ENCODE data around the gene GFPT1.
A peak's percentile ranks its signal among the peaks of the same experiment; 100 is the strongest.

Gene GFPT1

GRCh38 chr2:69390471-69390870, 3.4 kb upstream of the GFPT1 start:
- no peak overlapping the region for H3K27ac Mint-ChIP-seq
- H3K4me1 Mint-ChIP-seq (ENCODE audit: low read depth) = peaks cover 21% of the 10 kb centered on the region
- H3K4me3 Mint-ChIP-seq = no peak overlapping the region
- peaks cover 12% of the 10 kb centered on the region for H3K36me3 Mint-ChIP-seq (ENCODE audit: low read depth)
- no peaks in the 10 kb centered on the region for H3K9me3 Mint-ChIP-seq
- no peaks in the 10 kb centered on the region for H3K27me3 Mint-ChIP-seq

GRCh38 chr2:69390001-69390400, 3.0 kb upstream of the GFPT1 start:
- Mint-ChIP-seq H3K4me3 (no peak overlapping the region), H3K9me3 (no peaks in the 10 kb centered on the region), H3K36me3 (ENCODE audit: low read depth) (peaks cover 11% of the 10 kb centered on the region), H3K27ac (no peak overlapping the region), H3K27me3 (no peaks in the 10 kb centered on the region), H3K4me1 (ENCODE audit: low read depth) (peaks cover 23% of the 10 kb centered on the region)

GRCh38 chr2:69389271-69389670, 2.2 kb upstream of the GFPT1 start:
- Mint-ChIP-seq H3K27me3 (no peaks in the 10 kb centered on the region), H3K4me3 (no peak overlapping the region), H3K27ac (no peak overlapping the region), H3K4me1 (ENCODE audit: low read depth) (peaks cover 31% of the 10 kb centered on the region), H3K9me3 (no peaks in the 10 kb centered on the region), H3K36me3 (ENCODE audit: low read depth) (peaks cover 4% of the 10 kb centered on the region)

- H3K27me3 Mint-ChIP-seq = no peaks in the 10 kb centered on the region
- H3K4me1 Mint-ChIP-seq (ENCODE audit: low read depth) = peaks cover 41% of the 10 kb centered on the region
- H3K27ac Mint-ChIP-seq = peak overlapping the region; percentile 95
- no peaks in the 10 kb centered on the region for H3K9me3 Mint-ChIP-seq
- H3K4me3 Mint-ChIP-seq = peak overlapping the region; percentile 92
- peaks cover 3% of the 10 kb centered on the region for H3K36me3 Mint-ChIP-seq (ENCODE audit: low read depth)
Measured at GRCh38 chr2:69387770-69388481, 899 bp upstream of the GFPT1 start.

GRCh38 chr2:69386360-69386759, 667 bp downstream of the GFPT1 start:
- H3K4me1 Mint-ChIP-seq (ENCODE audit: low read depth) = peaks cover 54% of the 10 kb centered on the region
- H3K27me3 Mint-ChIP-seq = no peaks in the 10 kb centered on the region
- H3K36me3 Mint-ChIP-seq (ENCODE audit: low read depth) = peaks cover 12% of the 10 kb centered on the region
- no peaks in the 10 kb centered on the region for H3K9me3 Mint-ChIP-seq
- H3K27ac Mint-ChIP-seq = peak overlapping the region; percentile 65
- peak overlapping the region; percentile 92 for H3K4me3 Mint-ChIP-seq

GRCh38 chr2:69385443-69386151, 1.4 kb downstream of the GFPT1 start:
- Mint-ChIP-seq H3K27me3 (no peaks in the 10 kb centered on the region), H3K36me3 (ENCODE audit: low read depth) (peaks cover 13% of the 10 kb centered on the region), H3K27ac (peak overlapping the region; percentile 65), H3K4me3 (peak overlapping the region; percentile 92), H3K4me1 (ENCODE audit: low read depth) (peaks cover 60% of the 10 kb centered on the region), H3K9me3 (no peaks in the 10 kb centered on the region)

GRCh38 chr2:69384618-69385081, 2.4 kb downstream of the GFPT1 start:
- H3K9me3 Mint-ChIP-seq = no peaks in the 10 kb centered on the region
- H3K27ac Mint-ChIP-seq = no peak overlapping the region
- peaks cover 16% of the 10 kb centered on the region for H3K36me3 Mint-ChIP-seq (ENCODE audit: low read depth)
- H3K27me3 Mint-ChIP-seq = no peaks in the 10 kb centered on the region
- H3K4me3 Mint-ChIP-seq = no peak overlapping the region
- peaks cover 63% of the 10 kb centered on the region for H3K4me1 Mint-ChIP-seq (ENCODE audit: low read depth)

- Mint-ChIP-seq H3K27ac (no peak overlapping the region), H3K36me3 (ENCODE audit: low read depth) (peaks cover 16% of the 10 kb centered on the region), H3K4me1 (ENCODE audit: low read depth) (peaks cover 63% of the 10 kb centered on the region), H3K9me3 (no peaks in the 10 kb centered on the region), H3K4me3 (no peak overlapping the region), H3K27me3 (no peaks in the 10 kb centered on the region)
Measured at GRCh38 chr2:69383176-69383812, 3.7 kb downstream of the GFPT1 start.

GRCh38 chr2:69382547-69382946, 4.5 kb downstream of the GFPT1 start:
- Mint-ChIP-seq H3K4me3 (no peak overlapping the region), H3K4me1 (ENCODE audit: low read depth) (peaks cover 56% of the 10 kb centered on the region), H3K36me3 (ENCODE audit: low read depth) (peaks cover 16% of the 10 kb centered on the region), H3K27me3 (no peaks in the 10 kb centered on the region), H3K27ac (no peak overlapping the region), H3K9me3 (no peaks in the 10 kb centered on the region)

- Mint-ChIP-seq H3K36me3 (ENCODE audit: low read depth) (peaks cover 16% of the 10 kb centered on the region), H3K4me3 (no peak overlapping the region), H3K27me3 (no peaks in the 10 kb centered on the region), H3K9me3 (no peaks in the 10 kb centered on the region), H3K4me1 (ENCODE audit: low read depth) (peaks cover 51% of the 10 kb centered on the region), H3K27ac (peak overlapping the region; percentile 76)
Measured at GRCh38 chr2:69381337-69381737, 5.7 kb downstream of the GFPT1 start.

- Mint-ChIP-seq H3K27ac (peak overlapping the region; percentile 6), H3K4me1 (ENCODE audit: low read depth) (peaks cover 49% of the 10 kb centered on the region), H3K36me3 (ENCODE audit: low read depth) (peaks cover 20% of the 10 kb centered on the region), H3K27me3 (no peaks in the 10 kb centered on the region), H3K4me3 (no peak overlapping the region), H3K9me3 (no peaks in the 10 kb centered on the region)
Measured at GRCh38 chr2:69380072-69380917, 6.7 kb downstream of the GFPT1 start.

GRCh38 chr2:69376403-69376802, 10.6 kb downstream of the GFPT1 start:
- Mint-ChIP-seq H3K9me3 (no peaks in the 10 kb centered on the region), H3K36me3 (ENCODE audit: low read depth) (peaks cover 20% of the 10 kb centered on the region), H3K4me3 (no peak overlapping the region), H3K4me1 (ENCODE audit: low read depth) (peaks cover 18% of the 10 kb centered on the region), H3K27me3 (no peaks in the 10 kb centered on the region), H3K27ac (no peak overlapping the region)

- Mint-ChIP-seq H3K36me3 (ENCODE audit: low read depth) (peaks cover 21% of the 10 kb centered on the region), H3K27ac (no peak overlapping the region), H3K4me1 (ENCODE audit: low read depth) (peaks cover 13% of the 10 kb centered on the region), H3K27me3 (no peaks in the 10 kb centered on the region), H3K9me3 (no peaks in the 10 kb centered on the region), H3K4me3 (no peak overlapping the region)
Measured at GRCh38 chr2:69375494-69376353, 11.3 kb downstream of the GFPT1 start.

GRCh38 chr2:69372767-69373166, 14.3 kb downstream of the GFPT1 start:
- no peak overlapping the region for H3K4me3 Mint-ChIP-seq
- H3K4me1 Mint-ChIP-seq (ENCODE audit: low read depth) = peaks cover 8% of the 10 kb centered on the region
- peaks cover 39% of the 10 kb centered on the region for H3K36me3 Mint-ChIP-seq (ENCODE audit: low read depth)
- H3K9me3 Mint-ChIP-seq = no peaks in the 10 kb centered on the region
- H3K27ac Mint-ChIP-seq = no peak overlapping the region
- H3K27me3 Mint-ChIP-seq = no peaks in the 10 kb centered on the region
